ENCODE measurements around the gene SCMH1.

The SCMH1 gene

GRCh38 chr1:41037116-41037903 lies 204.8 kb downstream of the SCMH1 start:
- Histone ChIP-seq H3K27ac (no peak overlapping the region), H3K36me3 (peaks cover 85% of the 10 kb centered on the region), H3K27me3 (ENCODE audit: insufficient read depth, low read depth, severe bottlenecking) (no peaks in the 10 kb centered on the region), H3K9me3 (ENCODE audit: severe bottlenecking) (no peaks in the 10 kb centered on the region), H3K4me3 (ENCODE audit: low read depth, low read length) (no peak overlapping the region)
- no peak for DNase-seq
- TF ChIP-seq CTCF (IDR thresholded peaks at IDR 0.05; ENCODE audit: low read depth, low read length) = no peak

- Histone ChIP-seq H3K9me3 (ENCODE audit: severe bottlenecking) (no peaks in the 10 kb centered on the region), H3K27ac (no peak overlapping the region), H3K27me3 (ENCODE audit: insufficient read depth, low read depth, severe bottlenecking) (no peaks in the 10 kb centered on the region), H3K36me3 (peaks cover 82% of the 10 kb centered on the region), H3K4me3 (ENCODE audit: low read depth, low read length) (no peak overlapping the region)
- no peak for TF ChIP-seq CTCF (IDR thresholded peaks at IDR 0.05; ENCODE audit: low read depth, low read length)
- DNase-seq = no peak
Measured at GRCh38 chr1:41033272-41033671, 208.8 kb downstream of the SCMH1 start.

- Histone ChIP-seq H3K36me3 (peaks cover 82% of the 10 kb centered on the region), H3K4me3 (ENCODE audit: low read depth, low read length) (no peak overlapping the region), H3K27me3 (ENCODE audit: insufficient read depth, low read depth, severe bottlenecking) (no peaks in the 10 kb centered on the region), H3K27ac (no peak overlapping the region), H3K9me3 (ENCODE audit: severe bottlenecking) (no peaks in the 10 kb centered on the region)
- TF ChIP-seq CTCF (IDR thresholded peaks at IDR 0.05; ENCODE audit: low read depth, low read length) = no peak
- no peak for DNase-seq
Measured at GRCh38 chr1:41032147-41032546, 210.0 kb downstream of the SCMH1 start.

GRCh38 chr1:41030872-41031616 lies 211.1 kb downstream of the SCMH1 start:
- Histone ChIP-seq H3K27me3 (ENCODE audit: insufficient read depth, low read depth, severe bottlenecking) (no peaks in the 10 kb centered on the region), H3K9me3 (ENCODE audit: severe bottlenecking) (no peaks in the 10 kb centered on the region), H3K36me3 (peaks cover 81% of the 10 kb centered on the region), H3K4me3 (ENCODE audit: low read depth, low read length) (no peak overlapping the region), H3K27ac (no peak overlapping the region)
- DNase-seq = no peak
- no peak for TF ChIP-seq CTCF (IDR thresholded peaks at IDR 0.05; ENCODE audit: low read depth, low read length)

- no peaks in the 10 kb centered on the region for H3K9me3 ChIP-seq (ENCODE audit: severe bottlenecking)
- TF ChIP-seq CTCF (IDR thresholded peaks at IDR 0.05; ENCODE audit: low read depth, low read length) = no peak
- no peaks in the 10 kb centered on the region for H3K27me3 ChIP-seq (ENCODE audit: insufficient read depth, low read depth, severe bottlenecking)
- H3K36me3 ChIP-seq = peaks cover 60% of the 10 kb centered on the region
- DNase-seq = no peak
- H3K4me3 ChIP-seq (ENCODE audit: low read depth, low read length) = no peak overlapping the region
- H3K27ac ChIP-seq = no peak overlapping the region
Measured at GRCh38 chr1:41028034-41028642, 214.0 kb downstream of the SCMH1 start.
